H1 (cell line): ENCODE results near the gene PHF14.

ENCODE experiments used
- JUN ChIP-seq: IDR thresholded peaks from 2 replicates; pipeline ENCODE4 v1.6.1; 2011; ENCODE audit warnings: low read depth, mild to moderate bottlenecking, improper control_type of control experiment, low read length
- SIN3A ChIP-seq, 2 experiments: IDR thresholded peaks in 1 of 2; conservative IDR thresholded peaks in 1 of 2; 2 replicates each; pipeline ENCODE4 v1.6.1; 2011 to 2012; ENCODE audit warnings: low read length in 2 of 2, improper control_type of control experiment in 1 of 2, low read depth in 1 of 2, mild to moderate bottlenecking in 1 of 2

DNA sequence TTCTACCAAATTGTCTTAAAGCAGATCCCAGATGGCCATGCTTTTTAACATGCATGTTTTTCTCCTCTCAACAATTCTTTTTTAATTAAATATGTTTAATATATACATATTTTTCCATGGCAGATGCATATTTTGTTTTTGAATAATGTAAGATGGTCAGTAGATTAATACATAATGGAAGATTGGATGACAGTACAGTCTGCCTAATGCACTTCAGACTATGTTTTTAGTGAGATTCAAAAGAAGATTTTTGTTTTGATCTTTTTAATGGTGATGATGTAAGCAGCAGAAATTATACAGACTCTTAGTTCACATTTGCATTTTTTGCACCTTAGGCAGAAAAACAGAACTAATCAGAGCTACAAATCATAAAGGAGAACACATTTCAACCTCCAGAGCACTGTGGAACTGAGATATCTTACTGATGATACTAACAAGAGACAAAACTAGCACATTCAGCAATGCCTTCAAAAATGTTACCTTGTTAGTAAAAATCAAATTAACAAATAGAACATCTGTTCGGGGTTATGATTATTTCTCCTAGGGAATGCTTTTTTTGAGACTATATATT lies 203.4 kb downstream of the PHF14 start:
- TF ChIP-seq SIN3A (conservative IDR thresholded peaks at IDR 0.05 in 1 of 2, IDR thresholded peaks at IDR 0.05 in 1 of 2; ENCODE audit: low read depth in 1 of 2, low read length in 2 of 2) (no peak), JUN (no peak)
